Hematopoietic multipotent progenitor cell (in vitro differentiated cells): ENCODE measurements around the gene ANKDD1A. TPM values are rescaled to one million over a fixed set of nuclear protein-coding genes. Genes with fewer than 3 reads are reported as not detected.

ENCODE experiments used
- DNase-seq, 3 donors: peaks; one replicate each; pipeline ENCODE4 v3.0.0-alpha.2; 2011 to 2015; ENCODE audit warnings: low read depth in 2 of 3, low spot score in 2 of 3
- total RNA-seq: library from RNA; depleted of rRNA; stranded (reverse); fragments of >200 nt; gene quantifications from one replicate; pipeline ENCODE4 v1.2.3, GENCODE V29; 2012

ANKDD1A gene
- total RNA-seq, 1 donor: 6.2 TPM

GRCh38 chr15:64951777-64952418 is 40.2 kb downstream of the ANKDD1A start:
- no peak for DNase-seq

GRCh38 chr15:64954395-64954794 is 42.7 kb downstream of the ANKDD1A start:
- no peak for DNase-seq

GRCh38 chr15:64959128-64959527 is 47.4 kb downstream of the ANKDD1A start:
- no peak for DNase-seq

GRCh38 chr15:64960153-64960552 is 48.5 kb downstream of the ANKDD1A start:
- no peak for DNase-seq

GRCh38 chr15:64961013-64961412 is 49.3 kb downstream of the ANKDD1A start:
- DNase-seq: no peak

GRCh38 chr15:64969401-64969800 is 57.7 kb downstream of the ANKDD1A start:
- DNase-seq: no peak

GRCh38 chr15:64970698-64971097 is 59.0 kb downstream of the ANKDD1A start:
- no peak for DNase-seq

GRCh38 chr15:64975390-64975789 is 63.7 kb downstream of the ANKDD1A start:
- no peak for DNase-seq

GRCh38 chr15:64979252-64979710 is 67.6 kb downstream of the ANKDD1A start:
- no peak for DNase-seq

- DNase-seq: no peak
Observed at GRCh38 chr15:64981812-64982431, 70.2 kb downstream of the ANKDD1A start.

GRCh38 chr15:64982472-64982871 is 70.8 kb downstream of the ANKDD1A start:
- no peak for DNase-seq

GRCh38 chr15:64985366-64986033 is 73.8 kb downstream of the ANKDD1A start:
- peak in 1 of 3 donors; percentile 8 for DNase-seq

GRCh38 chr15:64987136-64987535 is 75.4 kb downstream of the ANKDD1A start:
- DNase-seq: no peak

- peak; percentile 81 to 95 (median 93) for DNase-seq
Observed at GRCh38 chr15:64989416-64990167, 77.9 kb downstream of the ANKDD1A start, which contains the start of gene SPG21. SPG21 (minus strand) TSS chr15:64989914; CDS start chr15:64983569, 6,345 bp downstream.

GRCh38 chr15:64990168-64990470 is 78.4 kb downstream of the ANKDD1A start:
- DNase-seq: no peak

GRCh38 chr15:64991536-64992135 is 79.9 kb downstream of the ANKDD1A start:
- no peak for DNase-seq

- DNase-seq: no peak
Observed at GRCh38 chr15:64993290-64993689, 81.6 kb downstream of the ANKDD1A start.

GRCh38 chr15:64997066-64997465 is 85.4 kb downstream of the ANKDD1A start:
- DNase-seq: no peak

GRCh38 chr15:64997745-64998375 is 86.2 kb downstream of the ANKDD1A start:
- no peak for DNase-seq

- no peak for DNase-seq
Observed at GRCh38 chr15:65004993-65005392, 93.3 kb downstream of the ANKDD1A start.
